ENCODE results near the gene PKHD1. TPM values are rescaled to one million over a fixed set of nuclear protein-coding genes. Genes with fewer than 3 reads are reported as not detected.

PKHD1 gene
- total RNA-seq, 6 experiments from 2014 or later, result 1.2 to 3.0 (median 2.3) TPM

DNA sequence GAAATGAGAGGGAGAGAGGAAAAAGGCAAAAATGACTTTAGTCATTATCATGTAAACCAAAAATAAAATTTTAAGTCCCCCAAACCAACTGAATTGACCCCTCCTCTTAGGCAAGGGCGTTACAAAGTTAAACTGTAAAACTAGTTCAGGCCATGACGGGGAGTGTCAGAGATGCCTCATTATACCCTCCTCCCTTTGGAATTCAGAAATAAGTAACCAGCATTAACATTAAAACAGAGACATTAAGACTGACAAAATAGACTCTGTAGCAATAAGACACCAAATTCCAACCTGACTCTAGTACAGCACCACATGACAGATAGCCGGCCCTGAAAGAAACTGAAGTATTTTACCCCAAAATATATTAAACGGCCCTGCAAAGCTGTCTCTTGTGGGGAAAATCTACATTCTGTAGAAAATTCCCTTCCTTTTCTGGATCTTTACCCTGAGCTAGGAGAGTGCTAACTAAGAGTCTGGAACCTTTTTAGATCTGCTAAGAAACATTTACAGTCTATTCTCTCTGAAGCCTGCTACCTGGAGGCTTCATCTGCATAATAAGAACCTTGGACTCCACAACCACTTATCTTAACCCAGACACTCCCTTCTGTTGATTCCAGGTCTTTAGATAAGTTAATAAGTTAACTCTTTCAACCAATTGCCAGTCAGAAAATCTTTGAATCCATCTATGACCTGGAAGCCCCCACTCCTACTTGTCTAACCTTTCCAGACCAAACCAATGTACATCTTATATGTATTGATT, 150.7 kb downstream of the PKHD1 start:
- WGBS (ENCODE audit: insufficient coverage, low coverage, low lambda C conversion rate, missing lambda C conversion rate), result 70% methylated on average over 4 of the region's 4 CpGs
- Histone ChIP-seq H3K27ac (no peak overlapping the region), H3K9me3 (no peaks in the 10 kb centered on the region), H3K36me3 (no peaks in the 10 kb centered on the region), H3K4me3 (no peak overlapping the region), H3K4me1 (no peaks in the 10 kb centered on the region), H3K27me3 (no peaks in the 10 kb centered on the region)
- ATAC-seq (no peak), DNase-seq (no peak)
- TF ChIP-seq POLR2A (IDR thresholded peaks at IDR 0.05), result no peak
- TF ChIP-seq, protein P1, sequence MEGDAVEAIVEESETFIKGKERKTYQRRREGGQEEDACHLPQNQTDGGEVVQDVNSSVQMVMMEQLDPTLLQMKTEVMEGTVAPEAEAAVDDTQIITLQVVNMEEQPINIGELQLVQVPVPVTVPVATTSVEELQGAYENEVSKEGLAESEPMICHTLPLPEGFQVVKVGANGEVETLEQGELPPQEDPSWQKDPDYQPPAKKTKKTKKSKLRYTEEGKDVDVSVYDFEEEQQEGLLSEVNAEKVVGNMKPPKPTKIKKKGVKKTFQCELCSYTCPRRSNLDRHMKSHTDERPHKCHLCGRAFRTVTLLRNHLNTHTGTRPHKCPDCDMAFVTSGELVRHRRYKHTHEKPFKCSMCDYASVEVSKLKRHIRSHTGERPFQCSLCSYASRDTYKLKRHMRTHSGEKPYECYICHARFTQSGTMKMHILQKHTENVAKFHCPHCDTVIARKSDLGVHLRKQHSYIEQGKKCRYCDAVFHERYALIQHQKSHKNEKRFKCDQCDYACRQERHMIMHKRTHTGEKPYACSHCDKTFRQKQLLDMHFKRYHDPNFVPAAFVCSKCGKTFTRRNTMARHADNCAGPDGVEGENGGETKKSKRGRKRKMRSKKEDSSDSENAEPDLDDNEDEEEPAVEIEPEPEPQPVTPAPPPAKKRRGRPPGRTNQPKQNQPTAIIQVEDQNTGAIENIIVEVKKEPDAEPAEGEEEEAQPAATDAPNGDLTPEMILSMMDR (IDR thresholded peaks at IDR 0.05), result no peak
- intact Hi-C loops (cut with DNase I), result no loop called here

DNA sequence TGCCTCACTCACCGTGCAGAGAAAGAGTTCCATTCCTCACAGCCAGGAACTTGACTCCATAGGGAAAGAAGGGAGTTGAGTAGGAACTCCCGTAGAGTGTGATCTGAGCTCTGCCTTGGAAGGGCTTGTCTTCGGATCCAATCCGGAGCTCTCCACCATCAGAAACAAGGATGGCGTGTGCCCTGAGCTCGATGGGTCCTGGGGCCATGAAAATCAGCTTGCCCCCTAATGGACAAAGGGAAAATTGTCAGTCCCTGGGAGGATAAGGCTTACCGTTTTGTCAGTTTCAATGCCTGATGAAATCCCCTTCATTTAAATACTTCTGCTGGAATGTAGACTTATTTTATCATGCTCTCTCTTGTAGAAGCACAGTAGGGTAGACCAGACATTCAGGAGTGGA, 153.3 kb downstream of the PKHD1 start:
- H3K4me1 ChIP-seq, result no peaks in the 10 kb centered on the region
- H3K36me3 ChIP-seq, result no peaks in the 10 kb centered on the region
- H3K9me3 ChIP-seq, result no peaks in the 10 kb centered on the region
- intact Hi-C loops (cut with DNase I), result no loop called here
- no peaks in the 10 kb centered on the region for H3K27me3 ChIP-seq
- 72% methylated on average over 3 of the region's 7 CpGs for WGBS (ENCODE audit: insufficient coverage, low coverage, low lambda C conversion rate, missing lambda C conversion rate)
- no peak overlapping the region for H3K27ac ChIP-seq
- TF ChIP-seq, protein P1 (IDR thresholded peaks at IDR 0.05), result peak in 2 of 4 donors; percentile 7 to 25
- no peak for TF ChIP-seq POLR2A (IDR thresholded peaks at IDR 0.05)
- ATAC-seq (no peak), DNase-seq (no peak)
- H3K4me3 ChIP-seq, result no peak overlapping the region

DNA sequence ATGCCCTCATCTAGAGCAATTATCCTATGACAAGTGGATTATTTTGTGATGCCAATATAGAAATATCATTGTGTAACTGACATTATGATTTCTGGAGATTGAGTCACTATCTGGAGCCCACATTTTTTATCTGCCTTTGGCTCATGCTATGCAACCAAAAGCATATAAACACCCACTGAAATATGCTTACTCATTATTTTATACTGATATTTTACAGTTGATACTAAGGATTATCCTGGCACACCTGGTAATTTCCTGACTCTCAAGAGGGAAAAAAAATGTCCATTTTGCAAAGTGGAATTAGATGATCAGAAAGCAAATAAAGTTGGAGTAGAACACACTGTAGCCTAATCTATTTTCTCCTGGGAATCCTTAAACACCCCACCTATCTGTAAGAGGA, 154.5 kb downstream of the PKHD1 start:
- Histone ChIP-seq H3K9me3 (no peaks in the 10 kb centered on the region), H3K36me3 (no peaks in the 10 kb centered on the region), H3K4me1 (no peaks in the 10 kb centered on the region), H3K4me3 (no peak overlapping the region), H3K27me3 (no peaks in the 10 kb centered on the region), H3K27ac (no peak overlapping the region)
- intact Hi-C loops (cut with DNase I), result no loop called here
- TF ChIP-seq POLR2A (IDR thresholded peaks at IDR 0.05), result no peak
- TF ChIP-seq, protein P1 (IDR thresholded peaks at IDR 0.05), result no peak
- no peak for DNase-seq
- no peak for ATAC-seq

DNA sequence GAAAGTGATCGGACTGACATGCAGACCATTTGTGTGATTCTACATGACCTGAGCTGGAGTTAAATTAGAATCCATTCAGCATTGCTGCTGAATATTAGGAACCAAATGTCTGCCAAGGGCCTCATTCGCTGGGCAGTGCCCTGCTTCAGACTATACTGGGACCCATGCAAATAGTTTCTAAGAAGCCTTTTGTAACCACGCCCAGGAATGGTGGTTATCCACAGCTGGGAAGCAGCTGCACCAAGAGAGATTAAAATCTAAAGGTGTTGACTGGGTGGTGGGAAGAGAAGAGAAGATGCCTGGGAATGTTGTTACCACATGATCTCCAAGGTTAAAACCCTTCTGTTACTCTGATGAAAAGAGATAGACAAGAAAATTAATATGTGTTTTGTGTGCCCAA, 156.8 kb downstream of the PKHD1 start:
- H3K27me3 ChIP-seq, result no peaks in the 10 kb centered on the region
- no peaks in the 10 kb centered on the region for H3K4me1 ChIP-seq
- no peak overlapping the region for H3K4me3 ChIP-seq
- H3K9me3 ChIP-seq, result no peaks in the 10 kb centered on the region
- no peak for TF ChIP-seq POLR2A (IDR thresholded peaks at IDR 0.05)
- TF ChIP-seq, protein P1 (IDR thresholded peaks at IDR 0.05), result no peak
- no peaks in the 10 kb centered on the region for H3K36me3 ChIP-seq
- WGBS (ENCODE audit: insufficient coverage, low coverage, low lambda C conversion rate, missing lambda C conversion rate), result 87% methylated on average over 3 of the region's 3 CpGs
- no peak for DNase-seq
- H3K27ac ChIP-seq, result no peak overlapping the region
- no peak for ATAC-seq
- intact Hi-C loops (cut with DNase I), result no loop called here
